22Rv1 (cell line): ENCODE results near the gene HYDIN.

Source experiments
- H3K27ac ChIP-seq: fragments of 450-650 bp; 2 replicates; pipeline ENCODE4 v1.5.1; 2017
- CTCF ChIP-seq: fragments of 450-650 bp; IDR thresholded peaks from 2 replicates; pipeline ENCODE4 v1.5.1; 2017; ENCODE audit warnings: mild to moderate bottlenecking
- ZFX ChIP-seq: fragments of 450-650 bp; IDR thresholded peaks from 2 replicates; pipeline ENCODE4 v1.6.1; 2017; ENCODE audit warnings: antibody characterized with exemption, borderline replicate concordance

The HYDIN gene

GRCh38 chr16:70800311-70800710, 430.2 kb downstream of the HYDIN start:
- no peak for TF ChIP-seq CTCF
- no peak for TF ChIP-seq ZFX
- H3K27ac ChIP-seq, result no peak overlapping the region

GRCh38 chr16:70796301-70796700, 434.2 kb downstream of the HYDIN start:
- no peak overlapping the region for H3K27ac ChIP-seq
- TF ChIP-seq CTCF (no peak), ZFX (no peak)

- no peak overlapping the region for H3K27ac ChIP-seq
Measured at GRCh38 chr16:70795296-70795912, 435.1 kb downstream of the HYDIN start.

GRCh38 chr16:70793851-70794502, 436.5 kb downstream of the HYDIN start:
- TF ChIP-seq CTCF (no peak), ZFX (no peak)
- H3K27ac ChIP-seq, result no peak overlapping the region

More at GRCh38 chr16:70795296-70795912, 435.1 kb downstream of the HYDIN start:
- no peak for TF ChIP-seq CTCF
- no peak for TF ChIP-seq ZFX

GRCh38 chr16:70790815-70791214, 439.7 kb downstream of the HYDIN start:
- no peak for TF ChIP-seq CTCF
- TF ChIP-seq ZFX, result no peak
- no peak overlapping the region for H3K27ac ChIP-seq

- TF ChIP-seq ZFX (no peak), CTCF (no peak)
- no peak overlapping the region for H3K27ac ChIP-seq
Measured at GRCh38 chr16:70789595-70790447, 440.7 kb downstream of the HYDIN start.
